Measurements from ENCODE around the gene FLRT2.

The FLRT2 gene

DNA sequence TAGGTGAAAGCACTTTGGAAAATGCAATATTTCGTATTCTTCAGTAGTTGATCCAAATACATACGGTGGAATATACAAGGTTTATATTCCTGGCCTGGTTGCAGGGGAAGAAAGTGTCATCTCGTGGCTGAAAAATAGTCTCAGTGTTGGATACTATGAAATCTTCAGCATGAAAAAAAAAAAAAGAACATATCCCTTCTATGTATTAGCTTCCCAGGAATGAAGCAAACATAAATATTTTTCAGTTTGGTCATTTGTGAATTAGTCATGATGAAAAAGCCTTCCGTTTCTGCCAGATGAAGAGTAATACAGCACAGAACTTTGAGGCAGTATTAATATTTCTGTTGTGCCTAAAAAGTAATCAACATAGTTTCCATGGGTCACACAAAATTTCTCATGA lies 36.7 kb downstream of the FLRT2 start:
- no peak for DNase-seq

DNA sequence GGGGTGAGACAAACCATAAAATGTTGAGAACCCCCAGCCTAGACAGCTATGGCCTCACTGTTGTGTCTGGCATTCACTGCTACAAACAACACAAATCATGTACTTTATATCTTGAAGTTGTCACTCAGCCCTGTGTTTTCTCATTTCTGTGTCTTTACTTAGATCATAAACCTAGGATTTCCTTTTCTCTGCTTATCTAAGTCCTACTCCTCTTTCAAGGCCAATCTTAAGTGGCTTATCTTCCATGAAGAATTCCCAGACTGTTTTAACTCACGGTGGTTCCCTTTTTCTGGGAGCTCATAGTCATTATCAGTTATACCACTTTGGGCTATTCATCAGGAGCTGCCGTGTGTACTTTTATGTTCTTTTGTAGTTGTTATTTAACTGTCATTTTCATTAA lies 42.1 kb downstream of the FLRT2 start:
- no peak for DNase-seq

DNA sequence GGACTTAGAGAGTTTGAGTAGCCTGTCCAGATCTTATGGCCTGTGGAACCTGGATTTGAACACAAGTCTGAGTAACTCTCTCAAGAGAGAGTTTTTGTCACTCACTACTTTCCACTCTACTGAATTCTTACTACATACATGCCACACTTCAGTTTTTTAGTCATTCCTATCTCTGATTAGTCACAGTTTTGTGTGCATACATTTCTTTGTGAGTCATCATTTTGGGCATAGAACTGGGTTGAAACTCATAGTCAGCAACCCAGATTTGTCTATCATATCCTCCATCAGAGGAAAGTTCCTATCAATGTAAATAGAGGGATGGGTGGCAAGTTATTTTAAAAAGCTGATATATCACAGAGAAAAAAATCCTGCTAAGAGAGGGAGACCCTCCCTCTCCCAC lies 42.9 kb downstream of the FLRT2 start:
- no peak for DNase-seq

DNA sequence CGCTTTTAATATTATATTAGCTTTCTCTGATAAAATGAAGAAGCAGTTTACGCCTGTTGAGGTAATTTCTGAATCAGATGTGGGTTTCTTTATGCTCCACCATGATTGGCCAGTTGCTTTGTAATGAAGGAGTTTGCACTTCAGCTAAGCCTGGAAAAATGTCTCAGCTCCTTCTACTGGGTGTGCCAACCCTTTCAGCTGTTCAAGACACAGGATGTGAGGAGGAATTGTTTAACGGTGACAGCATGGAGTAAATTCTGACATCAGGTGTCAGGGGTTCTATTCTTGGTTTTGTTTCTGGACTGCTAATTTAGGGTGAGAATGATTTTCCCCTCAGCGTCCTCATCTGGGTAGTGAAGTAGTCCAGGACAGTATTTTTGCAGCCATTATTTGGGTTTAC lies 43.5 kb downstream of the FLRT2 start:
- no peak for DNase-seq

DNA sequence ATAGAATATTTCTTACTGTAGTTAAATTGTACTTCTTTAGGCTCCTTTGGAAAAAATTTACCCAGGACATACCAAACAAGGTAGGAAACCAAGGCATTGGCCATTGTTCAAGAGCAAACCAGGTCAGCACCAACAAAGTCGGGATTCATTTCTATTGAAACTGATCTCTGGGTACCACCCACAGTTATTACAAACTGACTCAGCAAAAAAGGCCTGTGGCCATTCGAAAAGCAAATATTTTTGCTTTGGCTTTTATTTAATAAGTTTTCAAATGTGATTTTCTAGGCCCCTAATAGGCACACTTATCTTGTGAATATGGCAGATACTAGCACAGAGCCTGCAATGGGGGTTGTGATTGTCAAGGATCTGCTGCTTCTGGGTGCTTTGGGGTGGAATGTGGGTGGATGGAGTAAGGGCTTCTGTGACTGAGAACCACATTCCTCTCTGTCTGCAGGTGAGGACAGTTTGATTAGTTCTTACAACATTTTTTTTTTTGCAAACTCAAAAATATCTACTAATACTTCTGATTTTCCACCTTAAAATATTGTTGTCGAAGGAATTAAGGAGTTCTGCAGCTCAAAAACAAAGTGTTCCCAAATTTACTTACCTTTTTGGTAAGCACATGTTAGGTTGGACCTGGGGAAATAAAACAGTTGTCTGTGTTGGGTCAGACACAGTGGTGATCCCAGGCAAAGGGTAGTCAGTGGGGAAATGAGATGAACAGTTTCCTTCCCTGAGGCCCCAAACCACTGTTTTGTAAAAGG lies 45.1 kb downstream of the FLRT2 start:
- no peak for DNase-seq

GRCh38 chr14:85575617-85575898 lies 45.6 kb downstream of the FLRT2 start:
- DNase-seq: no peak

- no peak for DNase-seq
Observed at GRCh38 chr14:85576218-85576617, 46.3 kb downstream of the FLRT2 start.

DNA sequence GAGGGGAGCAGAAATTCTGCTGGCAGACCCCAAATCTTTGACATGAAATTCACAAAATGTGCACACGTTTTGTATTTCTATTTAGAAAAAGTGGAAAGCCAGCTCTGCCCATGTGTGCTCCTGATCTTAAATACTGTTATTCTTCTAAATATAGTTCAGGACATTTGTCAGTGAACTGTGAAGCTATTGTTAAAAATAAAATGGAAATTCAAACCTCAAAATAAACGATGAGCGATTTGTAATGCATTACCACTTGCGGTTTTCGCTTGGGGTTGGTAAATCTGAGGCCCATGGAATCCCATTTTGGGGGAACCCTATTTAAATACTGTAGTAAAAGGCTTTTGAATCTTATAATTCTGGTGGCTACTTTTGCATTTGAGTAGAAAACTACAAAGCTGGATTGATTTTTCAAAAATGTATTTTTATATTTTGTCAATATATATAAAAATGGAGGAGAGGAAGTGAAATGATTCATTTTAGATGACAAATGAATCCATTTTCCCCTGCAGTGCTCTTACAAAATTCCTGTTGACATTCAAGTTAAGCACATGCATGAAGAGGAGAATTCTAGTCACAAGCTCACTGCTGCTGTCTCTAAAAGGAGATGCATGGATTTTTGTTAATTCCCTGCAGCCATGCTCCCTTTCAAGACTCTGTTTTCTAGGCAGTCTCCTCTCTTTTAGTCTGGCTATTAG lies 47.1 kb downstream of the FLRT2 start:
- no peak for DNase-seq

- no peak for DNase-seq
Observed at GRCh38 chr14:85577543-85578114, 47.7 kb downstream of the FLRT2 start.

DNA sequence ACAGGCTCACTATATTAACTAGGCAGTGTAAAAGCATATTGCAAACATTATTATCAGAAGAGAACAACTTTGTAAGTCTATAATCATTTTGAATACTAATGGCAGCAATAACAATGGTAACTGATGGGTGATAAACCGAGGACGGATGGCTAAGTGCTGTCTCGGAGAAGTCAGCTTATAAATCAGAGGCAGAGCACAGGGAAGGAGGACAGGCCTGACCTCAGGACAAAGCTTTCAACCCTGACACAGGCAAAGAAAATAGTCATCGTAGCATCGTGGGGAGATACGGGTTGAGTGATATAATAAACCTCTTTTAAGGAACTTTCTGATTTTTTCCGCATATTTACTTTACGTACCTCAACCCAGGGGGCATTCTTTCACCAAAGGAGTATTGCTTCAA lies 48.4 kb downstream of the FLRT2 start:
- no peak for DNase-seq

DNA sequence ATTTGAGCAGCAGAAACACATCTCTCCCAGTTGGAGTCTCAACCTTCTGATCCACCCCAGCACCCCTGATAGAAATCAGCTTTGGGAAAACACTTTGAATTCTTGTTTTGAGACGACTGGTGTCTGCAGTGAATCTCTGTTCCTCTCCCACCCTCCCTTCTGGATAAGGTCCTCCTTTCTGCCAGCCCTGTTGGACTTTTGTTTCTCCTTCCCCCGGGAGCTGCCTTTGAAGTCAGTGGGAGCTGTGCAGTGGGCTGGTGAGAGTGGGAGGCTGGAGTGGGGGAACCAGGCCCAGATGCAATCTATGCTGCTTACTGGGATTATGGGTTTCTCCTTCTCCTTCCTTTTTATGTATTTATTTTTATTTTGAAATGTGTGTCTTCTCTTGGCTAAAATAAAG lies 49.0 kb downstream of the FLRT2 start:
- no peak for DNase-seq

GRCh38 chr14:85579942-85580341 lies 50.0 kb downstream of the FLRT2 start:
- DNase-seq: no peak

GRCh38 chr14:85580536-85581140 lies 50.7 kb downstream of the FLRT2 start:
- DNase-seq: no peak

DNA sequence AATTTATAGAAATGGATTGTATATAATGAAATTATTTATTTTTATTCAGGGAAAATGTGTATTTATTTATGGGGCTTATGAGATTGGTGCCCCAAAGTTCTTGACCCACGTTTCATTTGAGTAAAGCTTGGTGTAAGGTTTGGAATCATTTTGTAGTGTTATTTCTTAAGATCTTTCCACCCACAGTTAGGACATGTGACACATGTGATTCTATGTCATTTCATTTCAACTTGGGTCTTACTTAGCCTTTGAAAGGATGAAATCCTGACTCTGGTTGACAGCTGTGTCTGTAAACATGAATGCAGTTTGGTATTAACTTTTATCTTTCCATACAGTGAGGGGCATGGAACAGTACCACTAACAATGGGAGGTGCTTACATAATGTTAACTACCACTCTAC lies 51.7 kb downstream of the FLRT2 start:
- no peak for DNase-seq

DNA sequence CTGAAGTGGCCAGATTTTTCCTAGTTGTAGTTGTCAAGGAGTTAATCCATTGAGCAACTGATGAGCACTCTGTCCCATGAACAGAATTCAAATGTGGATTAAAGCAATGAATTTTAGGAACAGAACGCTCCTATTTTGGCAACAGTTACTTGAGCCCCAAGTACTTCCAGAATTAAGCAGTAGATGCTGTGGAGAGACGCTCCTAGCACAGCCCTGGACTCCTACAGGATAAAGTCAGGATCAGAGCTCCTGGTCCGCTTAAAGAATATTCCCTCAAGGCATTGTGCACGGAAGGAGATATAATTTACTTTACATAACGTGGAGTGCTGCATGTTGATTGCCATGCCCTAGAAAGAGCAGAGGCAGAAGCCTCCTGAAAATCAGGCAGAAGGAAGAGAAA lies 53.4 kb downstream of the FLRT2 start:
- DNase-seq: no peak

- no peak for DNase-seq
Observed at GRCh38 chr14:85584481-85584880, 54.5 kb downstream of the FLRT2 start.

- DNase-seq: peak; percentile 20
Observed at GRCh38 chr14:85587151-85587711, 57.3 kb downstream of the FLRT2 start.

DNA sequence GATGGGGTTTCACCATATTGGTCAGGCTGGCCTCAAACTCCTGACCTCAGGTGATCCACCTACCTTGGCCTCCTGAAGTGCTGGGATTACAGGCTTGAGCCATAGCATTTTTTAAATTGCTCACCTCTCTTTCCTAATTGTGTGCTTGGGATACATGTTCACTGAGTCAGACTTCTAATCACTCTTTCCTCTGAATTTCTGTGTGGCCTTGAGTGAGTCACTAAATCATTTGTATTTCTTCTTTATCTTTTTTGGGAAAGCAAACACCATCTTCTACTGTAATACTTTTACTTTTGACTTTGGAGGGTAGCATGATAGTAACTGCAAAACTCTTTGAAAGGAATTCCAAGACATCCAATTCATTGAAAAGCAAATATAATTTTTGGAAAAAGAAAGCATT lies 60.8 kb downstream of the FLRT2 start:
- no peak for DNase-seq

DNA sequence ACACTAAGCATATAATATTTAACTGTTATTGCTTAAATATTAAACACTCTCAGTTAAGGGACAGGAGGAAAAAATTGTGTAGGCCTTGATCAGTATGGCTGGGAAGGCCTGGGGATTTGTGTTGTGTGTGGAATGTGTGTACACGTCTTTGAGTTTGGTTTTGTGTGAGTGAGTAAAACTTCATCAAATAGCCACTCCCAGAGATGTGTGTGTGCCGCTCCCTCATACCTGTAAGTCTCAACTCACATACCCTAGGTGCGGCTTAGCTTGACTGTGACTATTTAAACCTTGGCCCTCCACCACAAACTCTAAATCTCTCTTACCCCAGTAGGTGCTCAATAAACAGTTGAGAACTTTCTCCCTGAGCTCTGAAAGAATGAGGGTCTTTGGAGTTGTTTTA lies 64.3 kb downstream of the FLRT2 start:
- no peak for DNase-seq

DNA sequence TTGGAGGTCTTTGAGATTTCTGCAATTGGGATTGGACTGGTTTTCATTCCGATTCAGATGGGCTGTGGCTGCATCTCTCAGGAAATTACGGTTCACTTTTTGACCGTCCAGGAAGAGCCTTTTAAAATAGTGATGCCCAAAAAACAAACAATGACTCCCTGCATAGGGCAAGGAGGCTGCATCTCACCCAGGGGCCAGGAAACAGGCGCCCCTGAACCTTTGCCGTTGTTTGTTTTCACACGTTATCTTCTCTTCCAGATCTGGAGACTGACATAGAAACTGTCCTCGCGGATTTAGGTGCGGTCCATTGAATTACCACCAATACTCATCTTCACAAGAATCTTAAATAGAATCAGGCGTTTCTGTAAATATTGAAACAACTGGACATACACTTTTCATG lies 66.0 kb downstream of the FLRT2 start:
- no peak for DNase-seq

DNA sequence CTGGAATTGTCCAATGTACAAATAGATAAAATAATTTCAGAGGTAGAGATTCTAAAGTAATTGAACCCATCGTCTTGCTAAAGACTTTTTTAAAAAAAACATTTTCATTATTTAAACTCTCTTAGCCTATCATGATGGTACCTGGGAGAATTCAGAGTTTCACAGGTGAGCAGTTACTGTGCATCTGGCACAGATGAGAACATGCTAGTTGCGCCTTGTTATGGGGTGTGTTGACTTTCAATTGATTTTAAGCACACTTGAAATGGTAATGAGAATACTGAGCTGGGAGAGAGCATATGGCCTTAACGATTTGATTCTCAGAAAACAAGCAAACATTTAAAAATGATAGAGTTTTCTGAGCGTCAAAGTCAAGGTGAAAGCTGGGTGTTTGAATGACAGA lies 66.6 kb downstream of the FLRT2 start:
- peak; percentile 97 for DNase-seq

DNA sequence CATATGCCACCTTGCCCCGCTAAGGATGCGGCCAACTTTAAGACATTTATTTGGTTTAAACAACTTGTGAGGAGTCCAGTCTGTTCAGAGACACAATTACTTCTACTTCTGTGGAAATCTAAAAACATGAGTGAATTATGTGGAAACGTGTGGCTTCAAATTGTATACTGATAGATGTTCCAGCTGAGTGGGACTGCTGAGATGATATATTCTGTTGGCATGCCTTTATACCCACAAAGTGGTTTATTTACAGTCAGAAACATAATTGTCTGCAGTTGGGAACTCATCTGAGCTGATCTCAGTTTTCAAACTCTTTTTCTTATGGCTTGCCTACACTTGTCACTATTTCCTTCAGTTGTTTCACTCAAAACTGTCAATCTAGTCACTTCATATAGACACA lies 67.8 kb downstream of the FLRT2 start:
- no peak for DNase-seq

GRCh38 chr14:85599939-85600338 lies 70.0 kb downstream of the FLRT2 start:
- no peak for DNase-seq

- DNase-seq: peak; percentile 96
Observed at GRCh38 chr14:85601246-85601645, 71.3 kb downstream of the FLRT2 start.
